ENCODE results near the gene GTF2F2.

DNA sequence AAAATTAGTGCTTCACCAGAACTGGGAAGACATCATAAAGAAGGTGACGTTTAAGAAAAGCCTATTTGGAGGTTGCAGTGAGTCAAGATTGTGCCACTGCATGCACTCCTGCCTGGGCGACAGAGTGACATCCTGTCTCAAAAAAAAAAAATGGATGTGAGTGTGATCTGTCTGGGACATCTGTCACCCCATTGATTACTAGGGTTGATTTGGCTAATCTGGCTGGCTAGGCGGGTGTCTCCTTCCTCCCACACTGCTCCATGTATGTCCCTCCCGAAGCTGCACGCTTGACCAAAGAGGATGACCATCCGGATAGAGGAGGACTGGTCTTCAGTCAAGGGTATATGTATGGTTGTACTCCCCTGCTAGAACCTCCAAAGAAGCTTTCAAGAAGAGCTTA, 2.6 kb downstream of the GTF2F2 start:
- TF ChIP-seq POLR2A (IDR thresholded peaks at IDR 0.05; ENCODE audit: low read depth, low read length) (no peak), POLR2AphosphoS5 (IDR thresholded peaks at IDR 0.05; ENCODE audit: low read depth, low read length) (no peak), TAF1 (IDR thresholded peaks at IDR 0.05; ENCODE audit: low read depth, low read length) (no peak)
